ENCODE measurements around the gene ZFP92.

DNA sequence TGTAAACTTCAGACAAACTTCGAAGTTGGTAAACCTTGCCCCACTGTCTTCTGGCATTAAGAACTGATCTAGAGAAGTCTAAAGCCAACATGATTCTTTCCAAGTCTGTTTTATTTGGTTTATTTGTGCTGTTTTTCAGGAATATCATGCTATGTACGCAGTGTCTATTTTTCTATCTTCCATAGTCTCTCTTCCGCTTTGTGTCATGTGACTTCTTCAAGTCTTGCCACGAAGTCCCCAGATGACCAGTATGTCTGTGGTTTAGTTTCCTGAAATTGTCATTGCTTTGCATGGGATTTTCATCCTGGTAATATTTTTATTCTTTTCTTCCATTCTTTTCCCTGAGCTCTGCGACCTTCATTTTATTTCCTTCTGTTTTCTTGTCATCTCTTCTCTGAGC lies 25.2 kb upstream of the ZFP92 start:
- TF ChIP-seq, protein P1, sequence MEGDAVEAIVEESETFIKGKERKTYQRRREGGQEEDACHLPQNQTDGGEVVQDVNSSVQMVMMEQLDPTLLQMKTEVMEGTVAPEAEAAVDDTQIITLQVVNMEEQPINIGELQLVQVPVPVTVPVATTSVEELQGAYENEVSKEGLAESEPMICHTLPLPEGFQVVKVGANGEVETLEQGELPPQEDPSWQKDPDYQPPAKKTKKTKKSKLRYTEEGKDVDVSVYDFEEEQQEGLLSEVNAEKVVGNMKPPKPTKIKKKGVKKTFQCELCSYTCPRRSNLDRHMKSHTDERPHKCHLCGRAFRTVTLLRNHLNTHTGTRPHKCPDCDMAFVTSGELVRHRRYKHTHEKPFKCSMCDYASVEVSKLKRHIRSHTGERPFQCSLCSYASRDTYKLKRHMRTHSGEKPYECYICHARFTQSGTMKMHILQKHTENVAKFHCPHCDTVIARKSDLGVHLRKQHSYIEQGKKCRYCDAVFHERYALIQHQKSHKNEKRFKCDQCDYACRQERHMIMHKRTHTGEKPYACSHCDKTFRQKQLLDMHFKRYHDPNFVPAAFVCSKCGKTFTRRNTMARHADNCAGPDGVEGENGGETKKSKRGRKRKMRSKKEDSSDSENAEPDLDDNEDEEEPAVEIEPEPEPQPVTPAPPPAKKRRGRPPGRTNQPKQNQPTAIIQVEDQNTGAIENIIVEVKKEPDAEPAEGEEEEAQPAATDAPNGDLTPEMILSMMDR (IDR thresholded peaks at IDR 0.05) = no peak
- TF ChIP-seq POLR2AphosphoS5 (IDR thresholded peaks at IDR 0.05; ENCODE audit: insufficient read depth in 1 of 2, low read depth in 1 of 2) (no peak), POLR2A (IDR thresholded peaks at IDR 0.05) (no peak)
